SJCRH30 (cell line): ENCODE measurements around the gene UNCX. TPM values are rescaled to one million over a fixed set of nuclear protein-coding genes. Genes with fewer than 3 reads are reported as not detected.
"Not testable (repeated sequence)": the region's sequence is repeated elsewhere in the genome, so short reads cannot be mapped to it uniquely, and the experiment has no call there.

ENCODE experiments used
- DNase-seq, 2 experiments: peaks; one replicate each; pipeline ENCODE4 v3.0.0-alpha.2; 2015 to 2020
- H3K27ac ChIP-seq: fragments of 250-450 bp; sonication (Bioruptor Pico); 2 replicates; pipeline ENCODE4 v1.5.1; 2020; ENCODE audit warnings: mild to moderate bottlenecking, moderate library complexity
- H3K27me3 ChIP-seq: fragments of 250-450 bp; sonication (Bioruptor Pico); 2 replicates; pipeline ENCODE4 v1.5.1; 2020; ENCODE audit warnings: mild to moderate bottlenecking, moderate library complexity
- H3K36me3 ChIP-seq: fragments of 250-450 bp; sonication (Bioruptor Pico); 2 replicates; pipeline ENCODE4 v1.5.1; 2020; ENCODE audit warnings: mild to moderate bottlenecking, moderate library complexity
- H3K4me1 ChIP-seq: fragments of 250-450 bp; sonication (Bioruptor Pico); 2 replicates; pipeline ENCODE4 v1.5.1; 2020; ENCODE audit warnings: mild to moderate bottlenecking, moderate library complexity
- H3K4me3 ChIP-seq: fragments of 250-450 bp; sonication (Bioruptor Pico); 2 replicates; pipeline ENCODE4 v1.5.1; 2020; ENCODE audit warnings: mild to moderate bottlenecking, moderate library complexity
- H3K9me3 ChIP-seq: fragments of 250-450 bp; sonication (Bioruptor Pico); replicated peaks from 2 replicates; pipeline ENCODE4 v1.5.1; 2020; ENCODE audit warnings: mild to moderate bottlenecking, moderate library complexity
- total RNA-seq: library from RNA; depleted of rRNA; stranded (reverse); fragments of >200 nt; shearing (Covaris generic); gene quantifications from 2 replicates; pipeline ENCODE4 v1.2.3, GENCODE V29; 2014

Gene UNCX
- total RNA-seq, 1 experiment from 2014 or later = 0.30 TPM

DNA sequence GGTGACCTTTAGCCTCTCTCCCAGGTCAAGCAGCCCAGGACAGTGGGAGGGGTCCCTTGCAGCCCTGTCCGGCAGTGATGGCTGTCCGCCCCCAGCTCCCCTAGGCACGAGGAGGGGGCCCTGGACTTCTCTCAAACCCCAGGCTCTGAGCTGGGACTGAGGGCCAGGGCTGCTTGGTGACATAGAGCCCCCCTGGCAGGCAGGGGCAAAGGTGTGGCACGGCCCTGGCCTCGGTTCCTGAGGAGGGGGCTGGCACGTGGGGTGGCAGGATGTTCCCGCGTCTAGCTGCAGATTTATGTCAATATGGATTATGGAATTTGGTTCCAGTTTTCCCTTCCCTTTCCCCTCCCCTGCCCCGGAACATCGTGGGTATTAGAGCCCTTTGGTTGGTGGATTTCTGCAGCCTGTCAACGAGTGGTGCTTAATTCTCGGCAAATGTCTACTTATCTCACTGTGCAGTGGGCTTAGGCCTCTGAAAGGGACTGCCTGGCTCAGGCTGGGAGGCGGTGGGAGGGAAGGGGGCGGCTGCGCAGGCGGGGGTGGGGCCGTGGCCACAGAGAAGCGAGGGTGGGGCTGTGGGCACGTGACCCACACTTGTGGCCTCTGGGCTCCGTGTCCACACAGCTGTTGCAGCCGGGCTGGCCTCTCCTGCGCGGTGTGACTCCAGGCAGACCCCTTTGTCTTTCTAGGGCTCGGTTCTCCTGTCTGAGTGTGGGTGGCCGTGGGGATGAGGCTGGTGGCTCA lies 19.3 kb downstream of the UNCX start:
- DNase-seq = peak; percentile 81
- Histone ChIP-seq H3K27ac (peak overlapping the region; percentile 35; the same call in 1 of the 2 replicates), H3K36me3 (no peaks in the 10 kb centered on the region), H3K27me3 (no peaks in the 10 kb centered on the region; the same call in 1 of the 2 replicates), H3K9me3 (no peaks in the 10 kb centered on the region), H3K4me1 (peaks cover 23% of the 10 kb centered on the region), H3K4me3 (no peak overlapping the region)

GRCh38 chr7:1252540-1253090 lies 19.9 kb downstream of the UNCX start:
- DNase-seq = peak in 1 of 2 experiments; percentile 32
- Histone ChIP-seq H3K4me3 (no peak overlapping the region), H3K36me3 (no peaks in the 10 kb centered on the region), H3K9me3 (no peaks in the 10 kb centered on the region), H3K4me1 (peaks cover 22% of the 10 kb centered on the region), H3K27ac (peak overlapping the region; percentile 35; the same call in 1 of the 2 replicates), H3K27me3 (no peaks in the 10 kb centered on the region; the same call in 1 of the 2 replicates)

GRCh38 chr7:1253681-1254181 lies 21.1 kb downstream of the UNCX start:
- Histone ChIP-seq H3K27me3 (no peaks in the 10 kb centered on the region; the same call in 1 of the 2 replicates), H3K27ac (no peak overlapping the region), H3K4me1 (peaks cover 17% of the 10 kb centered on the region)

DNA sequence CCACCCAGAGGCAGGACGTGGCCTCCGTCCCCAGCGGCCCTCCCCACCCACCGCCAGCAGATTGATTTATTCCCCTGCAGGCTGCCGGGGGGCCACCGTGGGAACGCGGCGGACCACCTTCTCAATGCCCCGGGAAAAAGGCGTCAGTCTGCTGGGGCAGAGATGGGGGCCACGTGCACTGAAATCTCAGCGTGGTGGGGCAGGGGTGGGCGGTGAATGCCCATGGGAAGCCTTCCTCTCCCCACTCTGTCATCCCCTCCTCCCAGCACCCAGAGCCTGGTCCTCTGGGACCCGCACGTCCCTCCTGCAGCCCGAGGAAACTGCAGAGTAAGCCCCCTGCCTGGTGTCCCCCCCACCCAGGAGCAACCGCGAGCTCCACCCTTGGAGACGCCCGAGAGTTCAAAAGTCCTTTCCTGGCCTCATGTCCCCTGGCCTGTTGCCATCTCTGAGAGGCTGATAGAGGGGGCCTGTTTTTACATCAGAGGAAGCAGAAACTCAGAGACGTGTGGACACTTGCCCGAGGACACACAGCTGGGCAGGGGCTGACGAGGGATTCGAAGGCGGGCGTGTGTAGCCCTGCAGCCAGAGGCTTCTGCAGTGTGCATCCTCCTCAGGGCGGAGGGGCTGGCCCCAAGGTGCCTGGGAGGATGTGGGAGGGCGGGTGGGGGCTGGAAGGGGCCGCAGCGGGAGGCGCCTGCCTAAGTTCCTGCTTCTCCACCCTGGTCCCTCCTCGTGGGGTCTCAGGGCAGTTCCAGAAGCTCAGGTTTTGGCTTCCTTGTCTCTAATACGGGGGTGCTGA lies 21.8 kb downstream of the UNCX start:
- Histone ChIP-seq H3K36me3 (no peaks in the 10 kb centered on the region), H3K4me3 (peak overlapping the region; percentile 21; the same call in 1 of the 2 replicates), H3K4me1 (peaks cover 17% of the 10 kb centered on the region), H3K9me3 (no peaks in the 10 kb centered on the region), H3K27me3 (no peaks in the 10 kb centered on the region; the same call in 1 of the 2 replicates), H3K27ac (no peak overlapping the region)
- no peak for DNase-seq

More at GRCh38 chr7:1253681-1254181, 21.1 kb downstream of the UNCX start:
- no peaks in the 10 kb centered on the region for H3K36me3 ChIP-seq
- peak in 1 of 2 experiments; percentile 24 for DNase-seq
- peak overlapping the region; percentile 21; the same call in 1 of the 2 replicates for H3K4me3 ChIP-seq
- no peaks in the 10 kb centered on the region for H3K9me3 ChIP-seq

- Histone ChIP-seq H3K27ac (no peak overlapping the region), H3K36me3 (no peaks in the 10 kb centered on the region), H3K4me1 (peaks cover 17% of the 10 kb centered on the region), H3K4me3 (no peak overlapping the region), H3K9me3 (no peaks in the 10 kb centered on the region), H3K27me3 (no peaks in the 10 kb centered on the region; the same call in 1 of the 2 replicates)
- DNase-seq = peak in 1 of 2 experiments; percentile 10
These were observed 22.6 kb downstream of the UNCX start for GRCh38 chr7:1255080-1255816.

DNA sequence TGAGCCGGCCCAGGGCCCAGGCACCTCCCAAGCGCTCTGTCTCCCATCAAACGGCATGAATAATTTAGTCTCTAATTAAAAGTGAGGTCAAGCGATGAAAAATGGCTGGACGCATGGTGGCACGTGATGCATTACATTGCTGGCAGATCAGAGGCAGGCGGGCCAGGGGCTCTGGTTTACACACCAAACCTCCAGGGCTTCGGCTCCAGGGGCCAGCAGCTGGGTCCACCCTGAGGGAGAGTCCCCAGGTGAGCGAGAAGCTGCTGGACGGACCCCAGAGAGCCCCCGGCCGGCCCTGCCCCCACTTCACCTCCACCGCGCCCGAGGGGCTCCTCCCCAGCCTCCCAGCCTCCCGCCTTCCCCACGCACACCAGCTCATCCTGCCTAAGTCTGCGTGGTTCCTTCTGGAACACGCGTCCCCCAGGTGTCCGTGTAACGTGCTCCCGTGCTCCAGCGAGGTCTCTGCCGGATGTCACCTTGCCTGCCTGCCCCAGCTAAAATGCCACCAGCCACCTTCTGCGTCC lies 23.2 kb downstream of the UNCX start:
- Histone ChIP-seq H3K27ac (no peak overlapping the region), H3K27me3 (no peaks in the 10 kb centered on the region; the same call in 1 of the 2 replicates), H3K4me1 (peaks cover 17% of the 10 kb centered on the region), H3K9me3 (no peaks in the 10 kb centered on the region), H3K36me3 (no peaks in the 10 kb centered on the region), H3K4me3 (no peak overlapping the region)
- no peak for DNase-seq

DNA sequence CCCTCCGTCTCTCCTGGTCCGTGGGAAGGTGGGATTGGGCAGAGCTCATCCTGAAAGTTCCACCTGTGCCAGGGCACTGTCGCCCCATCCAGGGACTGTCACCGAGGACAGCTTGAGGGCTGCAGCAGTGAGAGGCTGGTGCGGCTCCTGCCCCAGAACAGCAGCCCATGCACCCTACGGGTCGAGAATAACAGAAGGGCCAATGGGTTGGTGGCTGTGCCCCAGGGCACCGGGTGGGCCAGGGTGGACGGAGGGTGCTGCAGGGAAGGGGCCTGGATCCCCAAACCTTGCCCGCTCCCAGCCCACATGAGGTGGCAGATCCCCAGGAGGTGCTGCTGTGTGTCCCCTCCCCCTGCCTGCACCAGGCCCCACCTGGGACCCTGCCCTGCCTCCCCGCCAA lies 23.9 kb downstream of the UNCX start:
- Histone ChIP-seq H3K4me3 (no peak overlapping the region), H3K27ac (no peak overlapping the region), H3K36me3 (no peaks in the 10 kb centered on the region), H3K9me3 (no peaks in the 10 kb centered on the region), H3K27me3 (no peaks in the 10 kb centered on the region; the same call in 1 of the 2 replicates), H3K4me1 (peaks cover 17% of the 10 kb centered on the region)
- no peak for DNase-seq

- Histone ChIP-seq H3K27me3 (no peaks in the 10 kb centered on the region; the same call in 1 of the 2 replicates), H3K36me3 (no peaks in the 10 kb centered on the region), H3K9me3 (no peaks in the 10 kb centered on the region), H3K4me3 (no peak overlapping the region), H3K4me1 (peaks cover 13% of the 10 kb centered on the region), H3K27ac (no peak overlapping the region)
- no peak for DNase-seq
These were observed 24.5 kb downstream of the UNCX start for GRCh38 chr7:1257221-1257620.

DNA sequence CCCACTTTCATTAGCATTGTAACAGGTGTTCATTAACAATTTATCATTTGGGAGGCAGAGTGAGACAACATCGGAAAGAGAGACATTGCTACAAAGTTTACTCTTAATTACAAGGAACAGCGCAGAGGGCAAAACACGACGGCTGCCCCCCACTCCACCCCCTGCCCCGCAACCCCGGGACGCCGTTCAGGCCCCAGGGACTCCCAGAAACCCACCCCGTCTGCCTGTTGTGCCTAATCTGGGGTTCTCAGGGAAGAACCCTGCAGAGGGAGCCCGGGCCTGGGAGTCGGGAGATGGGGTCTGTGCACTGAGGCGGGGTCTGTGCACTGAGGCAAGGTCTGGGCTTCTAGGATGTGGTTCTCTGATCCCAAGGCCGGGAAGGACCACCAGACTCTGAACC lies 25.2 kb downstream of the UNCX start:
- Histone ChIP-seq H3K36me3 (no peaks in the 10 kb centered on the region), H3K27me3 (no peaks in the 10 kb centered on the region; the same call in 1 of the 2 replicates), H3K4me3 (no peak overlapping the region), H3K9me3 (no peaks in the 10 kb centered on the region), H3K27ac (no peak overlapping the region), H3K4me1 (peaks cover 8% of the 10 kb centered on the region)
- DNase-seq = no peak

DNA sequence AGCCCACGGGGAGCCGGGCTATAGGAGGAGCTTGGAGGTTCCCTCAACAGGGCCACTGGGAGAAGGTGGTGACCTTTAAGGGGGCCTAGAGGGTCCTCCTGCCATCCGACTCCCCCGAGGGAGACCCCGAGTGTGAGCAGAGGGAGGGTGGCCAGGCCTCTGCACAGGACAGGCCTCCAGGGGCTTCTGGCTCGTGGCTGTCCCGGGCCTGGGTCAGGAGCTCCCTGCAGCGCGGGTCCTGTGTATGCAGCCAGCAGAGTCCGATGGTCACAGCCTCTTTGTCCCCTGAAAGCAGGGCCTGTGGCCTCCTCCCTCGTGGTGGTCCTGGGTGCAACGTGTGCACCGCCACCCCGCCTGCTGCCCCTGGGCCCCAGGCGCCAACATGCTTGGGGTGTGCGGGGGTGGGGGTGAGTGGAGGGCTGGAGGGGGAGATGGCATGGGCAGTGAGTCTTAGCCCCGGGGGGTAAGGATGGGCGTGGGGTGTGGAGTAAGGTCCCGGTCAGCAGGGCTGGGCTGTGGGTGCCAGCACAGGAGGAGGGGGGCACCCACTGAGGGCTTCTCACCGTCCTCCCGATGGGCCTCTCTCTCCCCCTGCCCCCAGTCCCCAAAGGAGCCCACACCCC lies 27.1 kb downstream of the UNCX start:
- Histone ChIP-seq H3K36me3 (no peaks in the 10 kb centered on the region), H3K27me3 (no peaks in the 10 kb centered on the region; the same call in 1 of the 2 replicates)
- no peak for DNase-seq

DNA sequence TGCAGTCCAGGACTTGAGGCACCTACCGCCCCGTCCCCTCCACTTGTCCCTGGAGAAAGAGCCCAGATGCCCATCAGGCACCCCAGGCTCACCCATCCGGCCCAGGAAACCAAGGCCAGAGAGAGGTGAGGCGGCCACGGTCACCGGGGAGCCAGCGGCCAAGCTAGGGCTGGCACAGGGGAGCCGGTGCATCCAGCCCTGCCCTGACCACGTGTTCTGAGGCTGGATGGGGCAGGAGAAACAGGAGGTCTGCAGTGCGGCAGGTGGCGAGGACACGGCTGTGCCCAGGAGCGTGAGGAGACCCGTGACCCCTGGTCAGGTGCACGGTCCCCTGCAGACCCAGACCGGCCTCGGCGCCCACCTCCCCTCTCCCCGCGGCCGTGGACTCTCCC lies 27.6 kb downstream of the UNCX start:
- Histone ChIP-seq H3K4me3 (no peak overlapping the region), H3K27me3 (no peaks in the 10 kb centered on the region; the same call in 1 of the 2 replicates), H3K27ac (no peak overlapping the region), H3K36me3 (no peaks in the 10 kb centered on the region), H3K4me1 (no peaks in the 10 kb centered on the region), H3K9me3 (no peaks in the 10 kb centered on the region)
- no peak for DNase-seq

More for the DNA sequence above, 27.1 kb downstream of the UNCX start:
- H3K4me1 ChIP-seq = no peaks in the 10 kb centered on the region
- no peak overlapping the region for H3K4me3 ChIP-seq
- no peaks in the 10 kb centered on the region for H3K9me3 ChIP-seq
- no peak overlapping the region for H3K27ac ChIP-seq

- H3K36me3 ChIP-seq, H3K9me3 ChIP-seq, DNase-seq, H3K4me1 ChIP-seq, H3K27me3 ChIP-seq, H3K27ac ChIP-seq, H3K4me3 ChIP-seq: not testable (repeated sequence)
These were observed 28.4 kb downstream of the UNCX start for GRCh38 chr7:1261036-1261435.

GRCh38 chr7:1262441-1262840 lies 29.8 kb downstream of the UNCX start:
- H3K4me1 ChIP-seq = no peaks in the 10 kb centered on the region
- no peak for DNase-seq
- no peaks in the 10 kb centered on the region for H3K9me3 ChIP-seq
- no peaks in the 10 kb centered on the region for H3K36me3 ChIP-seq
- no peak overlapping the region for H3K4me3 ChIP-seq
- H3K27me3 ChIP-seq = no peaks in the 10 kb centered on the region; the same call in 1 of the 2 replicates
- H3K27ac ChIP-seq = no peak overlapping the region
